NOMO-1 treated with dmso at 0.1 percent for 144 hours (cell line): ENCODE measurements around the gene SERPINH1.
A peak's percentile ranks its signal among the peaks of the same experiment; 100 is the strongest.

Source experiments
- DNase-seq: peaks from one replicate; lab custom pipeline; 2025; ENCODE audit not compliant: unreplicated experiment; lab: John Stamatoyannopoulos, UW

Gene SERPINH1

GRCh38 chr11:75562048-75562835 is at the start of gene SERPINH1:
Gene SERPINH1, plus strand, starts transcription at chr11:75562253. Its CDS starts 4,097 bp downstream, at chr11:75566350.
- DNase-seq = peak; percentile 84

- DNase-seq = no peak
Observed at GRCh38 chr11:75513250-75513649, 48.8 kb upstream of the SERPINH1 start.

- no peak for DNase-seq
Observed at GRCh38 chr11:75514596-75514995, 47.5 kb upstream of the SERPINH1 start.

- DNase-seq = no peak
Observed at GRCh38 chr11:75516140-75516539, 45.9 kb upstream of the SERPINH1 start.

GRCh38 chr11:75516886-75517285 is 45.2 kb upstream of the SERPINH1 start:
- no peak for DNase-seq

- no peak for DNase-seq
Observed at GRCh38 chr11:75518204-75518549, 43.9 kb upstream of the SERPINH1 start.

- no peak for DNase-seq
Observed at GRCh38 chr11:75518771-75519653, 43.0 kb upstream of the SERPINH1 start.

- no peak for DNase-seq
Observed at GRCh38 chr11:75520688-75521087, 41.4 kb upstream of the SERPINH1 start.

- DNase-seq = no peak
Observed at GRCh38 chr11:75522286-75523044, 39.6 kb upstream of the SERPINH1 start.

- no peak for DNase-seq
Observed at GRCh38 chr11:75523189-75523588, 38.9 kb upstream of the SERPINH1 start.

GRCh38 chr11:75523811-75524664 is 38.0 kb upstream of the SERPINH1 start:
- DNase-seq = no peak

- DNase-seq = no peak
Observed at GRCh38 chr11:75524665-75525432, 37.2 kb upstream of the SERPINH1 start.

- DNase-seq = peak; percentile 91
Observed at GRCh38 chr11:75525433-75526191, 36.4 kb upstream of the SERPINH1 start, which contains the start of gene GDPD5. Gene GDPD5, minus strand, starts transcription at chr11:75525941. Its CDS starts 48,206 bp downstream, at chr11:75477735.

- DNase-seq = no peak
Observed at GRCh38 chr11:75526192-75526541, 35.9 kb upstream of the SERPINH1 start.

GRCh38 chr11:75527130-75527529 is 34.9 kb upstream of the SERPINH1 start:
- DNase-seq = no peak

GRCh38 chr11:75527938-75528735 is 33.9 kb upstream of the SERPINH1 start:
- no peak for DNase-seq

GRCh38 chr11:75530577-75530976 is 31.5 kb upstream of the SERPINH1 start:
- DNase-seq = no peak

- DNase-seq = no peak
Observed at GRCh38 chr11:75531325-75531724, 30.7 kb upstream of the SERPINH1 start.
